Inferior parietal cortex (tissue), 1 donor: ENCODE data around the gene TCTN1.
"Not testable (repeated sequence)": the region's sequence is repeated elsewhere in the genome, so short reads cannot be mapped to it uniquely, and the experiment has no call there.

ENCODE experiments used
- DNase-seq: peaks from one replicate; pipeline ENCODE4 v3.0.0-alpha.2; 2016; ENCODE audit errors: extremely low spot score

Gene TCTN1

GRCh38 chr12:110638796-110639195 lies 24.9 kb downstream of the TCTN1 start:
- DNase-seq = no peak

DNA sequence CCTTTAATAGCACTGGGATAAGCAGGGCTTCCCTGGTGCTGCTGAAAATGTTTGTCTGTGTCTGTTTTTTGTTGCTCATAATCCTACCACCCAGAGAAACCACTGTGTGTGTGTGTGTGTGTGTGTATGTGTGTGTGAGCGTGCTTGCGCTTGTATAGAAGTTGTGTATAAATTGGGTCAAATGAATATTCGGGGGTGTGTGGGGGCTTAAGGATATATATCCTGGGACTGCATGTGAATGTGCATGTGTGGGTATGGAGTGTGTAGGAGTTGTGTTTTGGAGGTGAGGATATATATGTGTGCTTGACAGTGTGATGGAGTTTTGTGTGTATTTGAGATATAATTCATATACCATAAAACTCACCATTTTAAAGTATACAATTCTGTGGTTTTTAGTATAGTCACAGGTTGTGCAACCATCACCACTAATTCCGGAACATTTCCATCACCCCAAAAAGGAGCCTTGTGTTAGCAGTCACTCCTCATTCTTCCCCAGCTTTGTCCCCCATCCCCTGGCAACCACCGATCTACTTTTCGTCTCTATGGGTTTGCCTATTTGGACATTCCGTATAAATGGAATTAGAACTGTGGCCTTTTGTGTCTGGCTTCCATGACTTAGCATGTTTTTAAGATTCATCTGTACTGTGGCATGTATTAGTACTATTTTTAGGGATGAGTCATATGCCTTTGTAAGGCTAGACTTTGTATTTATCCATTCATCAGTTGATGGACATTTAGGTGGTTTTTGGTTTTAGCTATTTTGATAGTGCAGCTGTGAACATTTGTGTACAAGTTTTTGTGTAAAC lies 25.6 kb downstream of the TCTN1 start:
- DNase-seq = peak; percentile 13

GRCh38 chr12:110640275-110641025 lies 26.5 kb downstream of the TCTN1 start:
- peak; percentile 20 for DNase-seq

GRCh38 chr12:110641521-110641920 lies 27.6 kb downstream of the TCTN1 start:
- DNase-seq = no peak

DNA sequence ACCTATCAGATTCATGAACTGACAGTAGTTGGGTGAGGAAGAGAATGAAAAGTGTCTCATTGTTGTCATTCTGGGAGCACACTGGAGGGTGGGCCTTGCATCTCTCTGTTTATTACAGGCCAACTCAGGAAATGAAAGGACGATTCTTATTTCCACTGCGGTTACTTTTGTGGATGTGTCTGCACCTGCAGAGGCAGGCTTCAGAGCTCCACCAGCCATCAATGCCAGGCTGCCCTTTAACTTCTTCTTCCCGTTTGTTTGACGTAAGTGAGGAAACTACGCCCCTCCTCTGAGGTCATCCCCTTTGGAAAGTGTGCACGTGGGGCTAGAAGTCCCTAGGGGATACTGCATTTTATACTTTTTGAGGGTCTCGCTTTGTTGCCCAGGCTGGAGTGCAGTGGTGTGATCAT lies 33.7 kb downstream of the TCTN1 start:
- no peak for DNase-seq

GRCh38 chr12:110649341-110649847 lies 35.5 kb downstream of the TCTN1 start:
- DNase-seq = no peak

DNA sequence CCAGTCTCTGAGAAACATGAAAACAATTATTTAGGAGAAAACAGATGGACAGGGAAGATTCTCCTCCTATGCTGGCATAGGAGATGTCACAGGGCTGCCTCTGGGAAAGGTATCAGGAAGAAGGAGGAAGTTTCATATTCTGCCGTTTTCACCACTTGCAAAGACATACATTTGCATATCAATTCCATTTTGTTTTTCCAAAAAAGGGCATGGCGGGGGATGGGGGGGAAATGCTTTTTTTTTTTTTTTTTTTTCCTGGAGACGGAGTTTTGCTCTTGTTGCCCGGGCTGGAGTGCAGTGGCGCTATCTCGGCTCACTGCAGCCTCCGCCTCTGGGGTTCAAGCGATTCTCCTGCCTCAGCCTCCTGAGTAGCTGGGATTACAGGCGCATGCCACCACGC lies 40.3 kb downstream of the TCTN1 start:
- DNase-seq = not testable (repeated sequence)

- DNase-seq = no peak
Observed at GRCh38 chr12:110656071-110656655, 42.2 kb downstream of the TCTN1 start.

GRCh38 chr12:110657747-110658146 lies 43.8 kb downstream of the TCTN1 start:
- no peak for DNase-seq

GRCh38 chr12:110658242-110658641 lies 44.3 kb downstream of the TCTN1 start:
- no peak for DNase-seq

- no peak for DNase-seq
Observed at GRCh38 chr12:110658878-110659277, 44.9 kb downstream of the TCTN1 start.

DNA sequence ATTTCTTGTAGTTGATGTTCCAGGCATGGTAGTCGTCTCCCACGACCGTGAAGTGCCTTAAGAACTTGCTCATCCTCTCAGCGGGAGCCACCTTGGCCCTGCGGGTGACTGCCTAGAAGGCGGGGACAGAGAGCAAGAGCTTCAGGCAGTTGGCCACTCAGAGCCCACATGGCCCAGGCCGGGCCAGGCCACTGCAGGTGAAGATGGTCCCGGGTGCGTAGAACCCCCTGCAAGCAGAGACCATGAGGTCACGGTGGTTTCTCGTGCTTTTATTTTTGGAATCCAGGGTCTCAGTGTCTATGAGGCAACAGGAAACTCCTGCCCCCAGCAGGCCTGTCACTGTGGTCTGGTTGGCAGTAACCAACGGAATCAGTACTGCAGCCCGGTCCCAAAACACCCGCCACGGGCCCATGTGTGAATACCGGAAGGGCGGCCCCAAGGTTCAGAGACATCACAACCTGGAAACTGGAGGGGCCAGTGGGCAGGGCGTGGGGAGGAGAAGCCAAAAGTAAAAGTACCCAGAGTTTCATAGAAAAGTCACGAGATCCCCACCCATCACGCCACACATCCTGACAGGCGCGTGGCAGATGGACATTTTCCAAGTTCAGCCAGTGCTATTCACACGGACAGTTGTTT lies 47.5 kb downstream of the TCTN1 start:
- no peak for DNase-seq

GRCh38 chr12:110666892-110667291 lies 53.0 kb downstream of the TCTN1 start:
- no peak for DNase-seq

DNA sequence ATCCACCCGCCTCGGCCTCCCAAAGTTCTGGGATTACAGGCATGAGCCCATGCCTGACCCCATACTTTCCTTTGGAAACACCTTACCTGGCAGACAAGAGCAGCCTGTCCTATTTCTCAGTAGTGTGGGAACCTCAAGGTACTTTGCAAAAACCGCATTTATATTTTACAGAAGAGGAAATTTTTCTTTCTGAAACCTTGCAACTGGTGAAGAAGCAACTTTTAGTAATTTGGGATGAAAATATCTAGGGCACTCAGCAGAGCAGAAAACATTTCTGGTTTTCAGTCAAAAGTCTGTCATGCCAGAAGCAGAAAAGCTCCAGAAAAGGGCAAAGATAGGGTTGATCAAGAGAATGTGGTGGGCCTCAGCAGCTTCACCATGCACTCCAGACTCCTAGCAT lies 53.7 kb downstream of the TCTN1 start:
- DNase-seq = no peak

DNA sequence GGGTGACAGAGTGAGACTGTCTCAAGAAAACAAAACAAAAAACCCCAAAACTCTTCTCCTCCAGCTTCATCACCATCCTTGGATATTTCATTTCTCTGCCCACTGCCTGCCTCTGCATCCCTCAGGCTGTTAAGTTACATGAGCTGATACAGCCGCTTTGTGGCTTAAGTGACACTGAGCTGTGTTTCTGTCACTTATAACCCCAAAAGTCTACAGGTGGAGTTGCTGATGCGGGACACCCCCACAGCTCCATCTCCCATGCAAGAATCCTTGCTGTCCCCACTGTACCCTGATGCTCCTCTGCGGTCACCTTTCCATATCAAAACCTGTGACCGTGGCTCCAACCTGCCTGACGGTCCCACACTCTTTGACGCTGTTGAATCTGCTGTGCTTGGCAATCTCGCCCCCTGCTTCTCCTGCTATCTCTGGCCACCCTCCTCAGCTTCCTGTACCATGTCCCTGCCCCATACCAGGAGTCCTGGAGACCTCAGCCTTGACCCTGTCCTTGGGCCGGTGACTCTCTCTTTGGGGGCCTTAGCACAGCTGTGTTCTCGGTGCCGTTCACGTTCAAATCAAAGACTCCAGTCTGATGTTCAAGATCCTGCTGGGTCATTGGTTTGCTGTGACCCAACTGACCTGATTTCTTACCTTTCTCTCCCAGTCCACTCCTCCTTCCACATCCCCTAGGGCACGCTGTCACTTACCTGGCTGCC lies 54.7 kb downstream of the TCTN1 start:
- no peak for DNase-seq

DNA sequence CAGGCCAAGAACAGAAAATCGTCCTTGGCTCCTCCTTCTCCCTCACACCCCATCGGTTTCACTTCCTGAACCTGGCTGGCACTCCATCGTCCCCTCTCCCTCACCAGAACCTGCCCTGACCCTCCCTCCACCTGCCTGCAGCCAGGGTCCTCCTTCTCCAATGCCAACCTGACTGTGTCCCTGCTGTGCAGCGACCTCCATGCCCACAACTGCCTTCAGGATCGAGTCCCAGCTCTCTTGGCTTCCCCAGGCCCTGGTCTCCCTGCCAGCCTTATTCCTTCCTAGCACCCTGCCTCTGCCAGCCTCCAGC lies 55.2 kb downstream of the TCTN1 start:
- DNase-seq = no peak

DNA sequence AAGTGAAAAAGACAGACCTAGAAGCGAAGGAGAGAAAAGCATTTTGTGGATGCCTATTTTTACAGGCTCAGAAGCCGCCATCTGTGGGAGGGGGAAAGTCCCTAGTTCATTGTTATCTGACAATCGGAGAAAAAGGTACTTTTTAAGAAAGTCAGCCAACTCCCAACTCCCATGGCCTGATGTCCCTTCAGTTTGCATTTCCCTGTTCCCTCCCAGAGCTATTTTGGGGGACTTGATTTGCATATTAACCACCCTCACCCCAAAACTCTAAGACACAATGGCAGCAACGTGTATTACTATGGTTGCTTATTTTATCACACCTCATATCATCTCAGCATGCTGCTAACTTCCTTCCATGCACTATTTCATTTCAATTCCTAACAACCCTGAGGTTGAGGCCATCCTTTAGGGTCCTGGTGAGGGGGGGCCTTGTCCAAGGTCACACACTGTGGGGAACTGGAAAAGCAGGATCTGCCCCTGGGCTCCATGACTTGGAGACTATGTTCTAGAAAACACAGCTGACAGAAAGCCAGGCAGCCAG lies 56.3 kb downstream of the TCTN1 start:
- no peak for DNase-seq

DNA sequence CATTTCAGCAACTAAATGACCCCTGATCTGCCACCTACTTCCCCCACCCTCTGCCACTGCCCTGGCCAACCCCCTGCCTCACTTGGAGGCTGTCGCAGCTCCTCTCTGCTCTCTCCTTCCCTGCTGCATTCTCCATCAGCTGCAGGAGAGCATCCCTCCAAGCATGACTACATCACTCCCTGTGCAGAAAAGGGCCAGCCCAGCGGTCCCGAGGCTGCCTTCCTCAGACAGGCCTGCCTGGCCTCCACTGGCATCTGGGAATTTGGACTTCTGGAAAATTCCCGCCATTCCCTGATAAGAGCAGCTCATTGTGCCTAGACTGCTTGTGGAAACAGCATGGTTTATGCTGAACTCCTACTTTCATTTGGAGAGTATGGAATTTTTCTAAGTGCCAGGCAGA lies 62.2 kb downstream of the TCTN1 start:
- DNase-seq = no peak

- no peak for DNase-seq
Observed at GRCh38 chr12:110677206-110677911, 63.4 kb downstream of the TCTN1 start.

DNA sequence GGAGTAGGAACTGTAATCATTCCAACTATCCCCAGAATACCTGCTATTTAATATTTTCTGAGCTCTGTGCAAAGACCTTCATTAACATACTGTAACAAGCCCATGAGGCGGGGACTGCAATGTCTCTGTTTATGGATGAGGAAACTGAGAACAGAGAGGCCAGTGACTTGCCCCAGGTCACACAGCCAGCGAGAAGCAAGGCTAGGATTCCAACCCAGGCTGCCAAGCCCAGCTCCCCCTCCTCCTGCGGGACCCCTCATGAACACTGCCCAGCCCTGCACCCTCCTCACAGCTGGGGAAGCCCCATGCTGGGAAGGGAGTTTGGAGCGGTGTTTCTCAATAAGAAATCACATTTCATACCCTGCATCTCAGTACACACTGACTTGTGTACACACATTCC lies 64.1 kb downstream of the TCTN1 start:
- no peak for DNase-seq

GRCh38 chr12:110679201-110679600 lies 65.3 kb downstream of the TCTN1 start:
- no peak for DNase-seq
